ENCODE measurements around the gene USH1C. TPM values are rescaled to one million over a fixed set of nuclear protein-coding genes. Genes with fewer than 3 reads are reported as not detected.

The USH1C gene
- total and polyA plus RNA-seq, 10 donors = 0.12 TPM; not detected in 9

- no peak overlapping the region for H3K27ac ChIP-seq
- intact Hi-C loops (cut with DNase I; ENCODE audit: low total_unique reads) = no loop called here
Measured at GRCh38 chr11:17563231-17563646, 19.0 kb upstream of the USH1C start.

GRCh38 chr11:17561526-17561925, 17.3 kb upstream of the USH1C start:
- H3K9me3 ChIP-seq = no peaks in the 10 kb centered on the region
- TF ChIP-seq CTCF (IDR thresholded peaks at IDR 0.05 in 8 of 11, conservative IDR thresholded peaks at IDR 0.05 in 3 of 11) (no peak), POLR2A (IDR thresholded peaks at IDR 0.05) (no peak), POLR2AphosphoS5 (IDR thresholded peaks at IDR 0.05) (no peak)
- H3K4me3 ChIP-seq = no peak overlapping the region
- H3K36me3 ChIP-seq = no peaks in the 10 kb centered on the region
- no peak for DNase-seq
- peaks cover 0 to 27% (median 0%) of the 10 kb centered on the region in 7 donors for H3K27me3 ChIP-seq (replicated peaks in 1 of 7)
- intact Hi-C loops (cut with DNase I; ENCODE audit: low total_unique reads) = no loop called here
- H3K4me1 ChIP-seq = no peaks in the 10 kb centered on the region
- WGBS, 5 donors = 90 to 100% (median 91%) methylated on average over 5 to 9 of the region's 9 CpGs
- H3K27ac ChIP-seq = no peak overlapping the region

More at GRCh38 chr11:17563231-17563646, 19.0 kb upstream of the USH1C start:
- no peaks in the 10 kb centered on the region for H3K4me1 ChIP-seq
- H3K36me3 ChIP-seq = no peaks in the 10 kb centered on the region
- H3K4me3 ChIP-seq = no peak overlapping the region
- TF ChIP-seq POLR2A (IDR thresholded peaks at IDR 0.05) (no peak), POLR2AphosphoS5 (IDR thresholded peaks at IDR 0.05) (no peak), CTCF (IDR thresholded peaks at IDR 0.05 in 8 of 11, conservative IDR thresholded peaks at IDR 0.05 in 3 of 11) (no peak)
- no peaks in the 10 kb centered on the region for H3K9me3 ChIP-seq
- DNase-seq = no peak
- peaks cover 0 to 13% (median 0%) of the 10 kb centered on the region in 7 donors for H3K27me3 ChIP-seq (replicated peaks in 1 of 7)

GRCh38 chr11:17561111-17561415, 16.8 kb upstream of the USH1C start:
- H3K36me3 ChIP-seq = no peaks in the 10 kb centered on the region
- DNase-seq = no peak
- intact Hi-C loops (cut with DNase I; ENCODE audit: low total_unique reads) = no loop called here
- H3K4me3 ChIP-seq = no peak overlapping the region
- WGBS, 5 donors = 85 to 93% (median 89%) methylated on average over 4 of the region's 4 CpGs
- TF ChIP-seq POLR2A (IDR thresholded peaks at IDR 0.05) (no peak), POLR2AphosphoS5 (IDR thresholded peaks at IDR 0.05) (no peak), CTCF (IDR thresholded peaks at IDR 0.05 in 8 of 11, conservative IDR thresholded peaks at IDR 0.05 in 3 of 11) (no peak)
- peaks cover 0 to 28% (median 0%) of the 10 kb centered on the region in 7 donors for H3K27me3 ChIP-seq (replicated peaks in 1 of 7)
- no peaks in the 10 kb centered on the region for H3K9me3 ChIP-seq
- H3K27ac ChIP-seq = no peak overlapping the region
- H3K4me1 ChIP-seq = no peaks in the 10 kb centered on the region

- Histone ChIP-seq H3K4me1 (no peaks in the 10 kb centered on the region), H3K4me3 (no peak overlapping the region), H3K9me3 (no peaks in the 10 kb centered on the region), H3K36me3 (no peaks in the 10 kb centered on the region), H3K27ac (no peak overlapping the region), H3K27me3 (replicated peaks in 1 of 7) (peaks cover 0 to 33% (median 0%) of the 10 kb centered on the region in 7 donors)
- intact Hi-C loops (cut with DNase I; ENCODE audit: low total_unique reads) = no loop called here
- no peak for DNase-seq
- 64 to 80% (median 77%) methylated on average over 7 to 12 of the region's 12 CpGs for WGBS, 5 donors
- no peak for TF ChIP-seq CTCF (IDR thresholded peaks at IDR 0.05 in 8 of 11, conservative IDR thresholded peaks at IDR 0.05 in 3 of 11)
- no peak for TF ChIP-seq POLR2A (IDR thresholded peaks at IDR 0.05)
- TF ChIP-seq POLR2AphosphoS5 (IDR thresholded peaks at IDR 0.05) = no peak
Measured at GRCh38 chr11:17560281-17561110, 16.3 kb upstream of the USH1C start.

Data from spleen (tissue), 11 donors.